ENCODE results near the gene ATP1B3.
A peak's percentile ranks its signal among the peaks of the same experiment; 100 is the strongest.

GRCh38 chr3:141942006-141942405 is 65.6 kb downstream of the ATP1B3 start:
- no peak for TF ChIP-seq CTCF (IDR thresholded peaks at IDR 0.05)
- peak; percentile 21 to 75 for TF ChIP-seq POLR2A (IDR thresholded peaks at IDR 0.05)

Data from Peyer's patch (tissue), 4 donors.